Endothelial cell of umbilical vein (primary cell): ENCODE measurements around the gene SEC14L6. TPM values are rescaled to one million over a fixed set of nuclear protein-coding genes. Genes with fewer than 3 reads are reported as not detected.
"Not testable (repeated sequence)": the region's sequence is repeated elsewhere in the genome, so short reads cannot be mapped to it uniquely, and the experiment has no call there.

Experiments used
- BruUV-seq: library from RNA; stranded (reverse); fragments of 400-500 nt; replicated peaks from 2 replicates; lab custom pipeline; 2021; lab: Mats Ljungman, UMichigan
- CTCF ChIA-PET: fragments of 300-600, 350-600 bp; sonication (Branson Sonifier 250); formaldehyde crosslinking; loops from one replicate; lab custom pipeline; 2021; ENCODE audit warnings: antibody characterized with exemption, inconsistent platforms; lab: Charles Lee
- POLR2A ChIA-PET: fragments of 300-600, 350-600 bp; sonication (Branson Sonifier 250); formaldehyde crosslinking; loops from one replicate; lab custom pipeline; 2021; ENCODE audit warnings: antibody characterized with exemption, inconsistent platforms; lab: Charles Lee
- DNase-seq: peaks from one replicate; pipeline ENCODE4 v3.0.0-alpha.2; 2011; ENCODE audit warnings: low read depth, low spot score
- FAIRE-seq: peaks from 2 replicates; lab custom pipeline; 2011; peaks lifted over from hg19 to GRCh38; lab: Jason Lieb, UNC
- H2AFZ ChIP-seq: 2 replicates; pipeline ENCODE4 v1.6.0; 2012; ENCODE audit warnings: low read depth, low read length, control low read depth, inconsistent platforms
- H3K27ac ChIP-seq: 2 replicates; pipeline ENCODE4 v1.5.1; 2011; ENCODE audit warnings: low read depth, mild to moderate bottlenecking, control low read depth, low read length, moderate library complexity; ENCODE audit not compliant: insufficient read depth
- H3K27me3 ChIP-seq, 2 experiments: 2 replicates each; pipeline versions ENCODE4 v1.6.0 to v1.6.1; 2011; ENCODE audit warnings: low read length in 2 of 2, mixed read lengths in 1 of 2; ENCODE audit not compliant: control insufficient read depth in 2 of 2, insufficient read depth in 2 of 2
- H3K36me3 ChIP-seq, 2 experiments: 2 replicates in 1 of 2; 3 replicates in 1 of 2; pipeline ENCODE4 v1.5.1; 2011; ENCODE audit warnings: low read length in 2 of 2, mild to moderate bottlenecking in 1 of 2, moderate library complexity in 1 of 2; ENCODE audit not compliant: control insufficient read depth in 2 of 2, insufficient read depth in 2 of 2; ENCODE audit errors: extremely low read depth in 1 of 2
- H3K4me1 ChIP-seq: 3 replicates; pipeline ENCODE4 v1.5.1; 2011; ENCODE audit warnings: mild to moderate bottlenecking, low read length; ENCODE audit not compliant: control insufficient read depth, insufficient read depth; ENCODE audit errors: extremely low read depth
- H3K4me2 ChIP-seq: 2 replicates; pipeline ENCODE4 v1.6.1; 2011; ENCODE audit warnings: low read length, control low read depth, mixed read lengths; ENCODE audit not compliant: insufficient read depth
- H3K4me3 ChIP-seq, 3 experiments: fragments of 200-600 bp in 1 of 3; sonication (generic), shearing (Covaris generic) in 1 of 3; replicated peaks in 1 of 3; 2 replicates each; pipeline ENCODE4 v1.5.1; 2011 to 2016; ENCODE audit warnings: control low read depth in 3 of 3, low read length in 3 of 3, mild to moderate bottlenecking in 2 of 3, inconsistent platforms in 1 of 3, low read depth in 1 of 3, moderate library complexity in 1 of 3; ENCODE audit not compliant: insufficient read depth in 1 of 3
- H3K79me2 ChIP-seq: 2 replicates; pipeline ENCODE4 v1.6.0; 2012; ENCODE audit warnings: low read length, inconsistent platforms; ENCODE audit not compliant: control insufficient read depth, insufficient read depth
- H3K9ac ChIP-seq: replicated peaks from 2 replicates; pipeline ENCODE3; 2011; ENCODE audit warnings: low read length, control low read depth; ENCODE audit not compliant: insufficient read depth; ENCODE audit errors: extremely low read depth
- H3K9me1 ChIP-seq: replicated peaks from 3 replicates; pipeline ENCODE4 v1.6.0; 2011; ENCODE audit warnings: mild to moderate bottlenecking, low read length; ENCODE audit not compliant: control insufficient read depth, insufficient read depth; ENCODE audit errors: extremely low read depth
- H3K9me3 ChIP-seq: replicated peaks from 2 replicates; pipeline ENCODE4 v1.5.1; 2012; ENCODE audit warnings: low read length, inconsistent platforms; ENCODE audit not compliant: control insufficient read depth, insufficient read depth
- H4K20me1 ChIP-seq: replicated peaks from 2 replicates; pipeline ENCODE3; 2011; ENCODE audit warnings: mild to moderate bottlenecking, low read length; ENCODE audit not compliant: control insufficient read depth, insufficient read depth; ENCODE audit errors: extremely low read depth
- EZH2 ChIP-seq: IDR thresholded peaks from 2 replicates; pipeline ENCODE4 v1.6.1; 2012; ENCODE audit warnings: borderline replicate concordance, low read depth, mild to moderate bottlenecking, moderate library complexity, low read length, inconsistent platforms; ENCODE audit not compliant: severe bottlenecking
- FOS ChIP-seq: IDR thresholded peaks from 2 replicates; pipeline ENCODE4 v1.6.1; 2011; ENCODE audit warnings: mild to moderate bottlenecking, low read length, moderate library complexity, borderline replicate concordance; ENCODE audit not compliant: insufficient read depth
- GATA2 ChIP-seq: IDR thresholded peaks from 2 replicates; pipeline ENCODE4 v1.7.0; 2011; ENCODE audit warnings: low read depth, mild to moderate bottlenecking, moderate library complexity, mixed read lengths, low read length; ENCODE audit not compliant: insufficient read length, insufficient read depth
- JUN ChIP-seq: IDR thresholded peaks from 2 replicates; pipeline ENCODE4 v1.6.1; 2011; ENCODE audit warnings: borderline replicate concordance, low read depth; ENCODE audit not compliant: insufficient read length, insufficient read depth
- MAX ChIP-seq: IDR thresholded peaks from 2 replicates; pipeline ENCODE4 v1.6.1; 2011; ENCODE audit not compliant: insufficient read depth, insufficient read length
- MYC ChIP-seq: IDR thresholded peaks from one replicate; pipeline ENCODE4 v1.6.1; 2011; ENCODE audit warnings: mild to moderate bottlenecking, low read depth, low read length
- POLR2A ChIP-seq: IDR thresholded peaks from 2 replicates; pipeline ENCODE4 v1.6.1; 2012; ENCODE audit warnings: low read depth, mild to moderate bottlenecking, control low read depth, low read length
- POLR2AphosphoS5 ChIP-seq: IDR thresholded peaks from 2 replicates; pipeline ENCODE4 v1.6.1; 2012; ENCODE audit warnings: low read depth, mild to moderate bottlenecking, control low read depth, low read length, moderate library complexity; ENCODE audit not compliant: insufficient read depth
- dilution Hi-C: fragments of 300-500 bp; cut with MboI; formaldehyde crosslinking; loops from one replicate; pipeline ENCODE4 v1.15.0; 2019; ENCODE audit warnings: low sequenced_read_pairs; ENCODE audit not compliant: extremely low pct_ligation_motif_present
- intact Hi-C: fragments of 100-400 bp; cut with micrococcal nuclease; formaldehyde crosslinking; loops from one replicate; pipeline ENCODE4 v1.10.0; 2022
- polyA plus RNA-seq, 4 experiments: library from polyadenylated mRNA; depleted of rRNA in 3 of 4; stranded (reverse) in 3 of 4; unstranded in 1 of 4; fragments of >200 nt; gene quantifications; 2 replicates each; pipeline versions ENCODE4 v1.2.1 to v1.2.3, GENCODE V29; 2011 to 2012; ENCODE audit warnings: missing spikeins in 1 of 4
- total RNA-seq: library from RNA; stranded (reverse); gene quantifications from 2 replicates; pipeline ENCODE4 v1.2.3, GENCODE V29; 2021
- TF ChIP-seq, protein P1 (sequence below), 2 donors: IDR thresholded peaks; 1 replicate in 1 of 2; 2 replicates in 1 of 2; pipeline ENCODE4 v1.5.1; 2011; ENCODE audit warnings: low read length in 2 of 2, mild to moderate bottlenecking in 2 of 2, moderate library complexity in 2 of 2, control low read depth in 1 of 2, inconsistent platforms in 1 of 2, low read depth in 1 of 2; ENCODE audit not compliant: insufficient read depth in 1 of 2; ENCODE audit errors: extremely low read depth in 1 of 2

Gene SEC14L6
- total and polyA plus RNA-seq, 2 donors (not counting 3 experiments of a cell fraction or from before 2014, with no cell fraction given): 0.04 to 0.15 TPM

- no peak overlapping the region for H3K4me3 ChIP-seq
- no peaks in the 10 kb centered on the region for H3K27me3 ChIP-seq
- H2AFZ ChIP-seq: no peak overlapping the region
- no TSS peak for BruUV-seq
- TF ChIP-seq GATA2 (no peak), FOS (no peak), JUN (no peak), EZH2 (no peak), POLR2AphosphoS5 (no peak), MYC (no peak), MAX (no peak), POLR2A (no peak)
- TF ChIP-seq, protein P1, sequence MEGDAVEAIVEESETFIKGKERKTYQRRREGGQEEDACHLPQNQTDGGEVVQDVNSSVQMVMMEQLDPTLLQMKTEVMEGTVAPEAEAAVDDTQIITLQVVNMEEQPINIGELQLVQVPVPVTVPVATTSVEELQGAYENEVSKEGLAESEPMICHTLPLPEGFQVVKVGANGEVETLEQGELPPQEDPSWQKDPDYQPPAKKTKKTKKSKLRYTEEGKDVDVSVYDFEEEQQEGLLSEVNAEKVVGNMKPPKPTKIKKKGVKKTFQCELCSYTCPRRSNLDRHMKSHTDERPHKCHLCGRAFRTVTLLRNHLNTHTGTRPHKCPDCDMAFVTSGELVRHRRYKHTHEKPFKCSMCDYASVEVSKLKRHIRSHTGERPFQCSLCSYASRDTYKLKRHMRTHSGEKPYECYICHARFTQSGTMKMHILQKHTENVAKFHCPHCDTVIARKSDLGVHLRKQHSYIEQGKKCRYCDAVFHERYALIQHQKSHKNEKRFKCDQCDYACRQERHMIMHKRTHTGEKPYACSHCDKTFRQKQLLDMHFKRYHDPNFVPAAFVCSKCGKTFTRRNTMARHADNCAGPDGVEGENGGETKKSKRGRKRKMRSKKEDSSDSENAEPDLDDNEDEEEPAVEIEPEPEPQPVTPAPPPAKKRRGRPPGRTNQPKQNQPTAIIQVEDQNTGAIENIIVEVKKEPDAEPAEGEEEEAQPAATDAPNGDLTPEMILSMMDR (IDR thresholded peaks at IDR 0.05; ENCODE audit: extremely low read depth in 1 of 2, insufficient read depth in 1 of 2, low read depth in 1 of 2, low read length in 2 of 2): no peak
- H3K9me1 ChIP-seq: no peaks in the 10 kb centered on the region
- H3K9ac ChIP-seq: no peak overlapping the region
- ChIA-PET POLR2A (interaction anchor here (0.7 kb wide), 1 partner anchor 8 kb away, joined by 3 read pairs; no protein-coding TSS in a partner anchor), CTCF (interaction anchor here (1.0 to 1.9 kb wide), 2 partner anchors 10 to 159 kb away, joined by 5 to 7 read pairs; no protein-coding TSS in a partner anchor)
- DNase-seq (no peak), FAIRE-seq (no peak)
- H3K4me1 ChIP-seq: peaks cover under 1% of the 10 kb centered on the region
- no peaks in the 10 kb centered on the region for H3K9me3 ChIP-seq
- no peak overlapping the region for H3K4me2 ChIP-seq
- H3K27ac ChIP-seq: no peak overlapping the region
- no peaks in the 10 kb centered on the region for H3K36me3 ChIP-seq
- intact Hi-C loops (no loop called here), dilution Hi-C loops (no loop called here)
- H3K79me2 ChIP-seq: peaks cover 5% of the 10 kb centered on the region
- no peaks in the 10 kb centered on the region for H4K20me1 ChIP-seq
These were observed 49.7 kb upstream of the SEC14L6 start for GRCh38 chr22:30596199-30596598.

GRCh38 chr22:30592360-30592713 is 45.8 kb upstream of the SEC14L6 start:
- Histone ChIP-seq H3K79me2 (peaks cover 27% of the 10 kb centered on the region), H3K4me2 (peak overlapping the region; percentile 53), H3K36me3 (peaks cover 10 to 14% of the 10 kb centered on the region in 2 experiments)
- H3K27me3 ChIP-seq, H3K9me3 ChIP-seq, BruUV-seq, H3K4me1 ChIP-seq, dilution Hi-C loops, H3K4me3 ChIP-seq, H3K27ac ChIP-seq, FAIRE-seq, H4K20me1 ChIP-seq, H2AFZ ChIP-seq, H3K9ac ChIP-seq, DNase-seq, H3K9me1 ChIP-seq: not testable (repeated sequence)
- intact Hi-C loops: loop anchor here (1.0 to 5.0 kb wide), 3 partner anchors 14 to 330 kb away; no protein-coding TSS in a partner anchor
- CTCF ChIA-PET: interaction anchor here (0.6 to 2.7 kb wide), 8 partner anchors 9 to 205 kb away, joined by 3 to 20 read pairs (median 7); partner anchors contain the start of genes RNF215 and TCN2
- POLR2A ChIA-PET: interaction anchor here (0.6 kb wide), 1 partner anchor 15 kb away, joined by 8 read pairs; the partner anchor contains the start of gene TCN2
